ENCODE results near the gene POLR2L. TPM values are rescaled to one million over a fixed set of nuclear protein-coding genes. Genes with fewer than 3 reads are reported as not detected.

The POLR2L gene
- total RNA-seq, 1 experiment from 2014 or later, result 117 TPM

- POLR2A ChIA-PET (ENCODE audit: low non-redundant PET), result no interaction called here
These were observed 29.1 kb upstream of the POLR2L start for GRCh38 chr11:871472-871871.

GRCh38 chr11:870418-870817, 28.1 kb upstream of the POLR2L start:
- CTCF ChIA-PET, result no interaction called here

More at GRCh38 chr11:871472-871871, 29.1 kb upstream of the POLR2L start:
- no peak overlapping the region for H3K27ac ChIP-seq (ENCODE audit: low read depth, low read length, poor library complexity, severe bottlenecking)
- DNase-seq (ENCODE audit: low spot score), result no peak
- H3K9me3 ChIP-seq (ENCODE audit: low read depth, low read length, poor library complexity, severe bottlenecking), result no peaks in the 10 kb centered on the region
- TF ChIP-seq CTCF (conservative IDR thresholded peaks at IDR 0.05; ENCODE audit: low read depth, low read length), result no peak
- no peak for TF ChIP-seq EZH2 (IDR thresholded peaks at IDR 0.05; ENCODE audit: borderline replicate concordance, low read depth, low read length, poor library complexity, severe bottlenecking)
- no TSS peak for BruUV-seq (replicated peaks)
- no peaks in the 10 kb centered on the region for H3K36me3 ChIP-seq (ENCODE audit: insufficient read depth, low read length, poor library complexity, severe bottlenecking)
- intact Hi-C loops (cut with micrococcal nuclease; ENCODE audit: unreplicated experiment), result no loop called here
- H3K4me1 ChIP-seq (ENCODE audit: insufficient read depth, low read length, poor library complexity, severe bottlenecking), result no peaks in the 10 kb centered on the region
- no peaks in the 10 kb centered on the region for H3K27me3 ChIP-seq (replicated peaks; ENCODE audit: insufficient read depth, low read depth, low read length, poor library complexity)
- CTCF ChIA-PET, result no interaction called here
- no peak overlapping the region for H3K4me3 ChIP-seq (ENCODE audit: low read depth, low read length, poor library complexity, severe bottlenecking)

GRCh38 chr11:870127-870413, 27.7 kb upstream of the POLR2L start:
- H3K36me3 ChIP-seq (ENCODE audit: insufficient read depth, low read length, poor library complexity, severe bottlenecking), result no peaks in the 10 kb centered on the region
- ChIA-PET CTCF (no interaction called here), POLR2A (ENCODE audit: low non-redundant PET) (no interaction called here)
- TF ChIP-seq EZH2 (IDR thresholded peaks at IDR 0.05; ENCODE audit: borderline replicate concordance, low read depth, low read length, poor library complexity, severe bottlenecking) (no peak), CTCF (conservative IDR thresholded peaks at IDR 0.05; ENCODE audit: low read depth, low read length) (no peak)
- intact Hi-C loops (cut with micrococcal nuclease; ENCODE audit: unreplicated experiment), result no loop called here
- no peak overlapping the region for H3K27ac ChIP-seq (ENCODE audit: low read depth, low read length, poor library complexity, severe bottlenecking)
- no peaks in the 10 kb centered on the region for H3K27me3 ChIP-seq (replicated peaks; ENCODE audit: insufficient read depth, low read depth, low read length, poor library complexity)
- no peaks in the 10 kb centered on the region for H3K4me1 ChIP-seq (ENCODE audit: insufficient read depth, low read length, poor library complexity, severe bottlenecking)
- no peaks in the 10 kb centered on the region for H3K9me3 ChIP-seq (ENCODE audit: low read depth, low read length, poor library complexity, severe bottlenecking)
- no TSS peak for BruUV-seq (replicated peaks)
- H3K4me3 ChIP-seq (ENCODE audit: low read depth, low read length, poor library complexity, severe bottlenecking), result no peak overlapping the region
- no peak for DNase-seq (ENCODE audit: low spot score)

More at GRCh38 chr11:870418-870817, 28.1 kb upstream of the POLR2L start:
- Histone ChIP-seq H3K27ac (ENCODE audit: low read depth, low read length, poor library complexity, severe bottlenecking) (no peak overlapping the region), H3K36me3 (ENCODE audit: insufficient read depth, low read length, poor library complexity, severe bottlenecking) (no peaks in the 10 kb centered on the region), H3K4me1 (ENCODE audit: insufficient read depth, low read length, poor library complexity, severe bottlenecking) (no peaks in the 10 kb centered on the region), H3K27me3 (replicated peaks; ENCODE audit: insufficient read depth, low read depth, low read length, poor library complexity) (no peaks in the 10 kb centered on the region), H3K4me3 (ENCODE audit: low read depth, low read length, poor library complexity, severe bottlenecking) (no peak overlapping the region), H3K9me3 (ENCODE audit: low read depth, low read length, poor library complexity, severe bottlenecking) (no peaks in the 10 kb centered on the region)
- DNase-seq (ENCODE audit: low spot score), result no peak
- BruUV-seq (replicated peaks), result no TSS peak
- POLR2A ChIA-PET (ENCODE audit: low non-redundant PET), result no interaction called here
- intact Hi-C loops (cut with micrococcal nuclease; ENCODE audit: unreplicated experiment), result no loop called here
- no peak for TF ChIP-seq EZH2 (IDR thresholded peaks at IDR 0.05; ENCODE audit: borderline replicate concordance, low read depth, low read length, poor library complexity, severe bottlenecking)
- no peak for TF ChIP-seq CTCF (conservative IDR thresholded peaks at IDR 0.05; ENCODE audit: low read depth, low read length)

Measured in A673 (cell line).